RKO (cell line): ENCODE data around the gene ABLIM3.

Source experiments
- DNase-seq: peaks from one replicate; pipeline ENCODE4 v3.0.0-alpha.2; 2016; ENCODE audit warnings: low spot score

ABLIM3 gene

DNA sequence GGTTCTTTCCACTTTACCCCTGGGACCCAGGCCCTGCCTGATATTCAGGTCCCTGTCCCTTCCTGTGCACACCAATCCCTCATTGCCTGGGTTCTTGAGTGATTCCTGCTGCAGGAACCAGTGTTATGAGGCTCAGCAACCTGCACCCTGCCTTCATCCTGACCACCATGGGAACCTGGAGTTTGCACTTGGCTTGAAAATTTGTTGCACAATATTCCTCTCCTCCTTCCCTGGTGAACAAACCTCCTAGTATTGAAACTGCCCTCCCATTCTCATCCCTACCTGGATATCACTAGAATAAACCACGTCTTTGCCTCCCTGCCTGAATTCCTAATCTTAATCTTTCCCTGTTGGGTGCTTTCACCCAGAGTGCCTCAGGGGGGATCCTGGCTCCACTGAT, 78.3 kb downstream of the ABLIM3 start:
- DNase-seq, result no peak

DNA sequence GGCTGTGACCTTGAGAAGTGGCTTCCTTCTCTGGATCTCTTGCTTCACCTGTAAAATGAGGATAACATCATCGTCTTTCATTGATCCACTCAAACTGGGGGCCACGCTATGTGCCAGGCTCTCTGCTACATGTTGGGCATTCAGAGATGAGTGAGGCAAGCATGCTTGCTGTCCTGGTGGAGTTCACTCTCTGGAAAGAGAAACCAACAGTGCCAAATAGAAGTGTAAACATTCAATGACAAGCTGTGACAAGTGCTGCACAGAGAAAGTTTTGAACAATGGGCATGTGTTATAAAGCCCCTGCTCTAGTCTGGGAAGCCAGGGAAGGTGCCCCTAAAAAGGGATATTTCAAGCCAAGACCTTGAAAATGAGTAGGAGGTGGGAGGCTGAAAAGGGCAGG, 79.5 kb downstream of the ABLIM3 start:
- no peak for DNase-seq

DNA sequence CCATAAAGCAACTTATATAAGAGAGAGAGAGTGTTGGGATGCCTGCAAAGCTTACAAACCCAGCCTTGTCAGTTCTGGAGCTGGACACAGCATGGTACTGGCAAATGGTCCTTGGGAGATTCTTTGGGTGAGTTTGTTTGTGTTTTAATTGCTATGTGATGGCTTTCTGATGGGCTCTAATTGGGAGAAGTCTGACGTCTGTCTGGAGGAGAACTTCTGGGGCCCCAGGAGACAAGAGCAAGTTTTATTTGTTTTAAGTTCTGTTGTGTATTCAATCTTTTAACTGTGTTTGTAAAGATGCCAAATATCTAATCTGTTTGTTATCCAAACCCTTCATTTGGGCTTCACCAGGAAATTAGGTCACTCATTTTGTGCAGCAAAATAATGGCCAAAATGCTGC, 80.0 kb downstream of the ABLIM3 start:
- DNase-seq, result no peak

DNA sequence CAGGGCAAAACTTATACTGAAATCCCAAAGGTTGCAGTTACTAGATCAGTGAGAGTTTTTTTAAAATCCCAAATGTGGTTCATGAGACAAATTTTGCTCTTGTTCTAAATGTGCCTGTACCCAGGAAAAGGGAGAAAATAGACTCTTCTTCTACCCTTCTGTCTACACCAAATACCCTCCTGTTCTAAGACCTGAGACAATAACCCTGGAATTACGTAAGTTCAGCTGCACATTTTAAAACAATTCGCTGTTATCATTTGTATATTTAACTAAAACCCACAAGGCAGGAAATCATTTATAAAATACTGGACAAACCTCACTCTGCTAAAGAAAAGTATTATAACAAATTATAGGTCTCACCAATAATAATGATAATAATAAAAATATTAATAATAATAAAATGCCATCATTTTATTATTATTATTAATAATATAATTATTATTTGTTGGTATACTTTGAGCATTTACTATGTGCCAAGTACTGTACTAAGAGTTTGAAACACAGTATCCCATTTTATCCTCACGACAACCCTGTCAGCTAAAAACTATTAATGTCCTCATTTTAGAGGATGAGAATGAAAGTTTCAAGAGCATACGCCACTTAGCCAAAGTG, 80.5 kb downstream of the ABLIM3 start:
- DNase-seq, result no peak

DNA sequence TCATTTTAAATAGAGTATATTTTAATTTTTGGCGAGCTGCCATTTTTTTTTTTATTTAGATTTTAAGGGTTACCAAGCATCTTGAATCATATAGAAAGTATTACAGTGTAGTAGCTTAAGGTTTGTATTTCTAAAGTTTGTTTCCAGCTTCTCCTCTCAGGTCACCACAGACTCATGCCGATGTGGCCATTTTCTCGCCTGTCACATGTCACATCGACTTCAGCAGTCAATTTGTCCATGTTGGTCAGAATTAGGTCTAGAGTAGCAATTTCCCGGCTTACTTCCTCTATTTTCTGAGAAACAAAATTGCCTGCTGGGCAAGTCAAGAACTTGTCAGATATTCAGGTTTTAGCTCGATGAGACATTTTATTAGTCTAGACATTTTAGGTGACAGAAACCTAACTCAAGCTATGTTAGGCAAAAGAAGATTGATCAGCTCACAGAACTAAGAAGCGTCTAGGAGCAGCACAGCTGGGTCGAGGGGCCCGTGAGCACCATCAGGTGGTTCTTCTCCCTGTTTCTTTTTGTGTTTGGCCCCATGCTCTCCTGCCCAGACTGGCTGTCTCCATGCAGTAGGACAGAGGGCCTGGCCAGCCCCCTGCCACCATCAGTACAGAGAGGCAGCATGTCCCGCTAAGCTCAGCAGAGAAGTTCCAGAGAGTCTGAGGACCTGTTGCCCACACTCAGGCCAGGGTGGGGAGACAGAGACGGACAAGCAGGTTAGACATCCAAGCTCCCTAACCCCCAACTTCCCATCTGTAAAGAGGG, 82.0 kb downstream of the ABLIM3 start:
- DNase-seq, result no peak

DNA sequence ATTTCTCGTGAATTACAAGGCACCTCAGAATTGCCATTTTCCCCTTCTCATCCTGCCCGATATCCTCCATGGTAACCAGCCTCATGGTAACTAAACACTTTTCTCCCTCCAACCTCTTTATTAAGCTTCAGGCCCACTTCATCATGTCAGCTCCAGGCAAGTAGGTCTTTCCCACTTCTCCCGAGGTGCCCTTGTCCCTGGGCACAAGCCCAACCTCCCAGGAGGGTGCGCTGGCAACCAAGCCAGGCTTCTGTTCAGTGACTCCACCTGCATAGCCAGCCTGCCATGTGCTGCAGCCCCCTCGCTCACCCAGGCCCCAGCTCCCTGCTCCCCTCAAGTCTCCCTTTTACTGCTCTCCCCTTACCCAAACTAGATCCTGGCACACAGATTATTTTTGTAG, 83.0 kb downstream of the ABLIM3 start:
- DNase-seq, result no peak

DNA sequence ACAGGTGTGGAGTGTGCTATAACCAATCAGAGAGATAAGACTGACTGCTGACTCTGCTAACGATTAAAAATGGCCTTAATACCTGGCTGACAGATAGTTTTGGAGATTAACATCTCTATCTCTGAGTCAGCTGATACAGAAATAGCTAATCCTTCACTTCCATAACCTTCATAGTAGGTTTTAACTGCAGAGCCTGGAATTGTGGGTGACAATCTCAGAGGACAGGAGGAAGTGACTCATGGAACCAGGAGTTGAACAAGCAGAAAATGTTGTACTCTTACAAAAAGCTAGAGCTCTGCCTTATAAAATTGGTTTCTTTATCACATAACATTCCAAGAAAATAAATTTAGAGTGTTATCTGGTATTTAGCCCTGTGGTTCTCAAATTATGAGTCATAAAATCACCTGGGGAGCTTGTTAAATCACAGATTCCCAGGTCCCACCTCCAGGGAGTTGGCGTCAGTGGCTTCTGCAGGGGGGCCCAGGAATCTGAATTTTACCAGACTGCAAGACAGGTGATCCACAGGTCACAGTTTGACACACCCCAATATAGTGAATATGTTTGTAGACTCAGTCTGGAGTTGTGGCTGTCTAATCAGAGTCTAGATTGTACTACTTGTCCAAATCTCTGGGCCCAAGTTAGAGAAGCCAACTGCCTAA, 86.0 kb downstream of the ABLIM3 start:
- DNase-seq, result peak; percentile 11

DNA sequence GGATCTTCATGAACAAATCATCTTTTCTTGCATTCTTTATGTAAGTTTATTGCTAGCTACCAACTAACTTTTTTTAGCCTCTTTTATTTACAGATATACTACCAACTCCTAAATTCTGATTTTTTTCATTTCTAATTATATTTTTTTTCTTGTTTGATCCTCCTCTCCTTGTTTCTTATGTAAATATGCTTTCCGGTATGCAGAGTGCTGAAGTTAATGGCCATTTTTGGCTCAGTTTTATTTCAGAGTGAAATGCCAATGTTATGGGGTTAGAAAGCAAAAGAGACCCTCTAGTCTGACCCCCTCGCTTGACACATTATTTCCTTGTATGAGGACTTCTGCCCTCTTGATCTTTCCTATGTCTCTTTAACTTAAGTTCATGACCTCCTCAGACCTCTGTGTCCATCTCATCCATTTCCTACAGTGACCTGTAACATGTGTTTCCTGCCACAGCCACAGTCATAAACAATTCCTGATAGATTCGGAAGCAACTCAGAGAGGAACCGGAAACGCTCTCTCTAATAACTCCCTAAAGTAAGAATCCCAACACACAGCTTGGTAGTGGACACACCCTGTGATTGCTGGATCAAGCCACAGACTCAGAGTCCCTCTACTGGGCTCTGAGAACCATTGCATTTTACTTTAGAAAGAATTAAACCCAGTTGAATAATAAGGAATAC, 87.5 kb downstream of the ABLIM3 start:
- DNase-seq, result peak; percentile 77

DNA sequence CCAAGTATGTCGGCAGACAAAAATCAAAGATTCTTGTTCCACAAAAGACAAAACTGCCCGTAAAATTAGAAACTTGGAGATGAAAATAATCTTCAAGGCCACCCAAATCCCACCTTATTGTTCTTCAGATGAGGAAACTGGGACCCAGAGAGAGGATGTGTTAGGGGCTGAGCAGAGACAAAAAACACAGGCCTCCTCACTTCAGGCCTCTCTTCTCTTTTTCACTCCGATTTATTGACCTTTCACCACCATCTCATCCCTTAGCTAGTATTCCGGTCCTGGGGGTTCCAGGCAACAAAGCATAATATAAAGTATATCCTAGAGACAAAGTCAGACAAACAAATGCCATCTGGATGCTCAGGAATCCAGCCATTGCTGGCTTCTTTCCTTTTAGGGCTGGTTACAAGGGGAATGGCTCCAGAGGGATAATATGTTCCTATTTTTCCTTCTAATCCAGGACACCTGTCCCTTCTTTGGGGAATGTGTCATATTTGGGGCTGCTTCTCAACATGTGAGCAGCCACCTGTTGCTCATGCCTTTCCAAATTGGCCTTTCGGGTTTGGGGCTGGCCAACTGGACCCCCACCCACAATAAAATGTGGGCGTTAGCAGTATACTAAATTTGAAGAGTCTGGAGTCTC, 88.1 kb downstream of the ABLIM3 start:
- no peak for DNase-seq

DNA sequence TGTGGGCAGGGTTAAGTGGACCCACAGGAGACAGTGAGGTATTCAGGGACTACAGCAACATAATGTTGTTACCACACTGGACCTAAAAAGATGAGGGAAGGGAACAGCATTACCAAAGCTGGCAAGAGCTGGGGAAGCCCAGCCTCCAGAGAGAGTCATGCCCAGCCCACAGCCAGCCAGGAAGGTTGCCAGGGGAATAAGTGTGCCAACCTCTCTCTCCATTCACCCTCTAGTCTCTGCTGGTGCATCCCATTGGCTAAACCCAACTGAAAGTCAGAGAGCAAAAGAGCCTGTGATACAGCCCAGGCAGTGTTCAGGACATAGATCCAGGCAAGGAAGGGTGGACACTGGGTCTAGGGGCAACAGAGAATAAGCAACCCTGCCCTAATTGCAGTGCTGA, 94.5 kb downstream of the ABLIM3 start:
- no peak for DNase-seq

DNA sequence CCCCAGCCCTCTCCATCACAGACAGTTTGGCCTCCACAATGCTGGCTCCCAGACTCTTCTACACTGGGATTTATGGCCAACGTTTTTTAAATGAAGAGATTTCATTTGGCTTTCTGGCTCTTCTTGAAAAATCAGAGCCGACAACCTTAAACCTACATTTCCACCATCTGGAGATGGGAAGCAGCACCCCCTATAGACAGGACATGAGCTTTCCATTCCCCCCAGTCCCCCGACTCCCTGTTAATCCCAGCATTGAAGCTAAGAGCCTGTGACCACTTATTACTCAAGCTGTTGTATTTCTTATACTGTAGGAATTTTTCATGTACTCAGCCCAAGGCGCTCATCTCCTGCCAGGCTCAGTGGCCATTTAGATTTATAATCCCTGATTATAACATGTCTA, 96.4 kb downstream of the ABLIM3 start:
- DNase-seq, result no peak

DNA sequence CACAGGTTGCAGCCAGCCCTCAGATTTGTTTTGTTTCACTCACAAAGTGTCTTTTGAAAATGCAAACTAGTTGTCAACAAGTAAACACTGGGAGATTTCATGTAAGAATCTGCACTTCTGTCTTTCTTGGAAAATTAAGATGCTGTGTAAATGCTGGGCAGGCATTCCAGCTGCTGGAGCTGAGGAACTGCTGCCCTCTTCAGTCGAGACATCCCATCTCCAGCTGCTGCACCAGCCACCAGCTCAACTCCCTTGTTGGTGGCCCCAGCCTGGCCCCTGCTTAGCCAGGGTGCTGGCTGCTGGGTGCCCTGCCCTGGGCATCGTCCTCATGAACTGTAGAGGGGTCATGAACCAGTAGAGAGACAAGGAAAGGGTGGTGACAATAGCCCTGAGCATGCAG, 97.2 kb downstream of the ABLIM3 start:
- DNase-seq, result no peak

DNA sequence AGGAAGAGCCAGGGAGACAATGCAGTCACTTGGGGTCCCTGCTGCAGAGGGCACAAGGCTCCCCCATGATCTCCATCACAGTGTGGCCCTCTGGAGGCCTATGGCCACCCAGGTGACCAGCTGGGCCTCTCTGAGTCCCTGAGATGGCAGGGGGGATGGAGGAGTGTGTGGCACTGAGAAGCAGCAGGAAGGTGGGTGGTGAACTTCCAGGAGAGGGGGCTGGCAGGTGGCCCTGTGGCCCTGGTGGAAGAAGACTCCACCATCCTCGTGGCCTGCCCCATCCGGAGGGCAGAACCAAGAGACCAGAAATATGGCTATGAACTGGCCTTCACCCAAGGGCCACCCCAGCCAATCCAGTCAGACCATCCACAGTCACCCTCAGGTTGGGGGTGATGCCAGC, 98.6 kb downstream of the ABLIM3 start:
- DNase-seq, result no peak

DNA sequence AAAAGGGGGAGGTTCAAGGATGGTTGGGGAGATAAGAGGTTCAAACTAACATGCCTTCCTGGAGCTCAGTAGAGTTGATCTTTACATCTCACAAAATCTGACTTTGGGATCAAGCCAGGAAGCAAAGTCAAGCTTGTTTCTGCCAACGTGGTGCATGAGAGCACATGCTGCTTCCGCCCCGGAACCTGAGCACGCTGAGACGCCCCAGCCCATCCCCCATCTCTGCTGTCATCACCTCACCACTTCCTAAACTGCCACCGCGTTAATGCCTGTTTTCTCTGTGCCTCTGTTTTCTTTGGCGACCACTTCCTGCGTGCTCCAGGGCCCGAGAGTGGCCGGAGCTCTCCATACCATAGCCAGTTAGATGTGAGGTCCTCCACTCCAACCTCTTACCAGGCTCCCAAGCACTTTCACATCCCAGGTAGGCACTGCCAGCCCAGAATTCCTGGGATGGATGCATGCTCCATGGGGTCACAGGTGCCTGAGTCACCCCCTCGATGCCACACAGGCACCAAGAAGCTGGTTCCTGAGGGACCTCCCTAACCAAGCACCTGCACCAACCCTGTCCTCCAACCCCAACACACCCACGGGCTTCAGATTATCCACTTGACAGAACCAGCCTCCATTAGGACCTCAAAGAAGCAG, 99.2 kb downstream of the ABLIM3 start:
- DNase-seq, result no peak

DNA sequence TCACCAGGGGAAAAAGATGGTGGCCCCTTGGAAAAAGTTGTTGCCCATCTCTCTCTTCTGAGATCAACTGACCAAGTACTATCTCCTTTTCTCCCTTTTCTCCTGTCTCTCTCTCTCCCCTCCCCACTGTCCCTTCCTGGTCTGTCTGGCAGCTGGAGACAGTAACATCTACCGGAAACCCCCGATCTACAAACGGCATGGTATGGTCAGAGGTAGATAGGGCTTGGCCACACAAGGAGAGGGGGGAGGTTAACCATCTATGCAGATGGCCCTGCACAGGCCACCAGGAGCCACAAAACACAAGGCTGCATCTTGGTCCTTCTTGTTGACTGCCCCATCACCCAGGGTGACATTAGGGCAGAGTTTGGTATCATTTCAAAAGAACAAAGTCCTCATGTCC, 101.0 kb downstream of the ABLIM3 start:
- DNase-seq, result no peak

DNA sequence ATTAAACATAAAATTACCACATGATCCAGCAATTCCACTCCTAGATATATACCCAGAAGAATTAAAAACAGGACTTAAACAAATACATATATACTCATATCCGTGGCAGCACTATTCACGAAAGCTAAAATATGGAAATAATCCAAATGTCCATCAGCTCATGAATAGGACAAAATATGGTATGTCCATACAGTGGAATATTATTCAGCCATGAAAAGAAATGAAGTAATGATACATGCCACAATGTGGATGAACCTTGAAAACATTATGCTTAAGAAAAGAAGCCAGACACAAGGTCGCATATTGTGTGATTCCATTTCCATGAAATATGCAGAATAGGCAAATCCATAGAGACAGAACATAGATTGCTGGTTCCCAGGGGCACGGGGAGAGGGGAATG, 105.6 kb downstream of the ABLIM3 start:
- DNase-seq, result no peak

DNA sequence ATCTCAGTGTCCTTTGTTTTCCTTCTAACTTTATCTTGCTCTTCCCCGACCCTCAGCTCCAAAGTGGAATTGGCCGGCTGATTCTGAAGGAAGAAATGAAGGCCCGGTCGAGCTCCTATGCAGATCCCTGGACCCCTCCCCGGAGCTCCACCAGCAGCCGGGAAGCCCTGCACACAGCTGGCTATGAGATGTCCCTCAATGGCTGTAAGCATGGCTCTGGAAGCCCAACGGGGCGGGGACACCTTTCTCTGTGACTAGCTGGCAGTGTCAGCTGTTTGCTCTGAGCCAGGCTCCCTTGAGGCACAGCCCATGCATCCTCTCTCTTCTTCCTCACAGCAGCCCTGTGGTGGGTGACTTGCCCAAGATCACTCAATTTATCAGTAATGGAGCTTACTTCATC, 106.4 kb downstream of the ABLIM3 start:
- no peak for DNase-seq

DNA sequence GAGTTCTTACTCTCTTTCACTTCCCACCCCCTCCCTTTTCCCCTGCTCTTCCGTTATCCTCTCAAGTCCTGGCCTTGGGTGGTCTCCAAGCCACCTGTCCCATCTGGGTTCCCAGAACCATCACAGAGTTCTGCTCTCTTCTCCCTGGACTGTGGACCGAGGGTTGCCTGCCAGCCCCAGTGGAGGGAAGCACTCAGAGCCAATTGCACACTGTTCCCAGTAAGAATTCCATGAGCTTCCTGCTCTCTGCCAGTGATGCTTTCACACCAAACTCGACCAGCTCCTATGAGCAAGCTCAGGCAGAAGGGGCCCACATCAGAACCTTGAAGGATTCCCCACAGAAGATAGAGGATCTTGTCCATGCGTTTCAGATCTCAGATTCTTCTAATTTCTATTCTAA, 110.3 kb downstream of the ABLIM3 start:
- DNase-seq, result no peak

DNA sequence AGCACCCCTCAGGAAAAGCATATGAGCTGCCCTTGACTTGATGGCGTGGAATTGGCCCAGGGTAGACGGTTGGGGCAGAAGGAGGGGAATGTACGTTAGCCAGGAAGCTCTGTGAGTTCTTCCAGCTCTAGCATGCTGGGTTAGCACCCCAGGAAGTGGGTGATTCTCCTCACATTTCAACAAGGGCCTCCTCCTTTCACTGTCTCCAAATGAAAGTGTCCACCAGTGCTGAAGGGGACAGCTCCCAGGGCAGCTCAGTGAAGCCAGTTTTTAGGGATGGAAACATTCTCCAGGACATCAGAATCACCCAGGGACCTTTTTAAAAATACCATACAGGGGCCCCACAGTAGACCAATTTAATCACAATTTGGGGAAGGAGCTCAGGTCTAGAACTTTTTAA, 113.2 kb downstream of the ABLIM3 start:
- DNase-seq, result peak; percentile 3

DNA sequence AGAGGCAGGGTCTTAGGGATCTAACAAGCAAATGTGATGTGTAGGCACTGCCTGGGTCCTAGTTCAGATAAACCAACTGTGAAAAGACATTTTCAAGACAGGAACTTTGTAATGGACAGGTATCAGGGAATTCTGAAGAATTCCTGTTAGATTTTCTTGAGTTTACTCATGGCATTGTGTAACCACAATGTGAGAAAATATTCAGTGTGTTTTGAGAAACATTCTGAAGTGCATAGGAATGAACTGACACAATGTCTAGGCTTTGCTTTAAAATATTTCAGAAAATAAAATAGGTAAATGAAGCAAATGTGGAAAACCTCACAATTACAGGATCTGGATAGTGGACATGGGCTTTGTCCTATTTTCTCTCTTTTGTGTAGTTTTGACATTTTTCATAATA, 115.2 kb downstream of the ABLIM3 start:
- no peak for DNase-seq

DNA sequence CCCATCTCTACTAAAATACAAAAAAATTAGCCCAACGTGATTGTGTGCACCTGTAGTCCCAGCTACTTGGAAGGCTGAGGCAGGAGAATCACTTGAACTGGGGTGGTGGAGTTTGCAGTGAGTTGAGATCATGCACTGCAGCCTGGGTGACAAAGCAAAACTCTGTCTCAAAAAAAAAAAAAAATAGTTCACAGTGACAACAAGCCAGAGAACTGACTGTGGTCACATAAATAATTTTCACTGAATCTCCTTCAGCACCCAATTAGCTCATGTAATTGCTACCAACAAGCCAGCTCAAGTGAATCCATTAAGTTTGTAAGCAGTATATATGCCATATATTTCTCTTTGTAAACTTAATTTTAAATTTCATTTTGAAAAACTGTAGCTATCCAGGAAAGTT, 115.8 kb downstream of the ABLIM3 start:
- no peak for DNase-seq
